HEK293 (cell line): ENCODE data around the gene ZNF423.

Experiments
- CTCF ChIP-seq: fragments of 450-650 bp; formaldehyde crosslinking; IDR thresholded peaks from 2 replicates; pipeline ENCODE4 v1.5.1; 2016; ENCODE audit warnings: missing biosample characterization, missing genetic modification characterization
- PBX3 ChIP-seq: sonication (generic); formaldehyde crosslinking; IDR thresholded peaks from 2 replicates; pipeline ENCODE4 v1.8.1; 2022; ENCODE audit warnings: mild to moderate bottlenecking, moderate library complexity, missing genetic modification reagents
- PRDM4 ChIP-seq: fragments of 450-650 bp; formaldehyde crosslinking; IDR thresholded peaks from 2 replicates; pipeline ENCODE4 v1.5.1; 2017; ENCODE audit warnings: missing biosample characterization, missing genetic modification characterization
- SP2 ChIP-seq: fragments of 450-650 bp; formaldehyde crosslinking; IDR thresholded peaks from 2 replicates; pipeline ENCODE4 v1.5.1; 2016; ENCODE audit warnings: missing biosample characterization, missing genetic modification characterization
- ZBTB49 ChIP-seq: fragments of 450-650 bp; formaldehyde crosslinking; IDR thresholded peaks from 2 replicates; pipeline ENCODE4 v1.5.1; 2016; ENCODE audit warnings: missing biosample characterization, missing genetic modification characterization, low read depth
- ZFP37 ChIP-seq: fragments of 450-650 bp; formaldehyde crosslinking; IDR thresholded peaks from 2 replicates; pipeline ENCODE4 v1.5.1; 2016; ENCODE audit warnings: missing biosample characterization, missing genetic modification characterization
- ZFP41 ChIP-seq: fragments of 450-650 bp; formaldehyde crosslinking; IDR thresholded peaks from 2 replicates; pipeline ENCODE4 v1.5.1; 2016; ENCODE audit warnings: missing biosample characterization, missing genetic modification characterization, borderline replicate concordance
- ZNF121 ChIP-seq: fragments of 450-650 bp; formaldehyde crosslinking; IDR thresholded peaks from 2 replicates; pipeline ENCODE4 v1.5.1; 2016; ENCODE audit warnings: missing biosample characterization, missing genetic modification characterization
- ZNF544 ChIP-seq: fragments of 450-650 bp; formaldehyde crosslinking; IDR thresholded peaks from 2 replicates; pipeline ENCODE4 v1.5.0; 2017; ENCODE audit warnings: missing biosample characterization, missing genetic modification characterization
- ZNF707 ChIP-seq: fragments of 450-650 bp; formaldehyde crosslinking; IDR thresholded peaks from 2 replicates; pipeline ENCODE4 v1.5.1; 2016; ENCODE audit warnings: missing biosample characterization, missing genetic modification characterization
- TF ChIP-seq, protein P1 (sequence below): fragments of 450-650 bp; formaldehyde crosslinking; IDR thresholded peaks from 2 replicates; pipeline ENCODE4 v1.5.1; 2016; ENCODE audit warnings: missing biosample characterization, missing genetic modification characterization, low read depth
- TF ChIP-seq, protein P2 (sequence below): fragments of 450-650 bp; formaldehyde crosslinking; IDR thresholded peaks from 2 replicates; pipeline ENCODE4 v1.5.1; 2016; ENCODE audit warnings: missing biosample characterization, missing genetic modification characterization
- TF ChIP-seq, protein P3 (sequence below): fragments of 450-650 bp; formaldehyde crosslinking; IDR thresholded peaks from 2 replicates; pipeline ENCODE4 v1.5.1; 2016; ENCODE audit warnings: missing biosample characterization, missing genetic modification characterization

- no peak for TF ChIP-seq CTCF (tag by site-specific recombination)
- TF ChIP-seq, protein P1, sequence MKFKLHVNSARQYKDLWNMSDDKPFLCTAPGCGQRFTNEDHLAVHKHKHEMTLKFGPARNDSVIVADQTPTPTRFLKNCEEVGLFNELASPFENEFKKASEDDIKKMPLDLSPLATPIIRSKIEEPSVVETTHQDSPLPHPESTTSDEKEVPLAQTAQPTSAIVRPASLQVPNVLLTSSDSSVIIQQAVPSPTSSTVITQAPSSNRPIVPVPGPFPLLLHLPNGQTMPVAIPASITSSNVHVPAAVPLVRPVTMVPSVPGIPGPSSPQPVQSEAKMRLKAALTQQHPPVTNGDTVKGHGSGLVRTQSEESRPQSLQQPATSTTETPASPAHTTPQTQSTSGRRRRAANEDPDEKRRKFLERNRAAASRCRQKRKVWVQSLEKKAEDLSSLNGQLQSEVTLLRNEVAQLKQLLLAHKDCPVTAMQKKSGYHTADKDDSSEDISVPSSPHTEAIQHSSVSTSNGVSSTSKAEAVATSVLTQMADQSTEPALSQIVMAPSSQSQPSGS (tag by site-specific recombination): no peak
- TF ChIP-seq ZFP41 (tag by site-specific recombination): no peak
- TF ChIP-seq, protein P2, sequence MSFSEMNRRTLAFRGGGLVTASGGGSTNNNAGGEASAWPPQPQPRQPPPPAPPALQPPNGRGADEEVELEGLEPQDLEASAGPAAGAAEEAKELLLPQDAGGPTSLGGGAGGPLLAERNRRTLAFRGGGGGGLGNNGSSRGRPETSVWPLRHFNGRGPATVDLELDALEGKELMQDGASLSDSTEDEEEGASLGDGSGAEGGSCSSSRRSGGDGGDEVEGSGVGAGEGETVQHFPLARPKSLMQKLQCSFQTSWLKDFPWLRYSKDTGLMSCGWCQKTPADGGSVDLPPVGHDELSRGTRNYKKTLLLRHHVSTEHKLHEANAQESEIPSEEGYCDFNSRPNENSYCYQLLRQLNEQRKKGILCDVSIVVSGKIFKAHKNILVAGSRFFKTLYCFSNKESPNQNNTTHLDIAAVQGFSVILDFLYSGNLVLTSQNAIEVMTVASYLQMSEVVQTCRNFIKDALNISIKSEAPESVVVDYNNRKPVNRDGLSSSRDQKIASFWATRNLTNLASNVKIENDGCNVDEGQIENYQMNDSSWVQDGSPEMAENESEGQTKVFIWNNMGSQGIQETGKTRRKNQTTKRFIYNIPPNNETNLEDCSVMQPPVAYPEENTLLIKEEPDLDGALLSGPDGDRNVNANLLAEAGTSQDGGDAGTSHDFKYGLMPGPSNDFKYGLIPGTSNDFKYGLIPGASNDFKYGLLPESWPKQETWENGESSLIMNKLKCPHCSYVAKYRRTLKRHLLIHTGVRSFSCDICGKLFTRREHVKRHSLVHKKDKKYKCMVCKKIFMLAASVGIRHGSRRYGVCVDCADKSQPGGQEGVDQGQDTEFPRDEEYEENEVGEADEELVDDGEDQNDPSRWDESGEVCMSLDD (tag by site-specific recombination): no peak
- TF ChIP-seq ZNF544 (tag by site-specific recombination): no peak
- TF ChIP-seq ZFP37 (tag by site-specific recombination): no peak
- no peak for TF ChIP-seq SP2 (tag by site-specific recombination)
- TF ChIP-seq ZNF121 (tag by site-specific recombination): no peak
- TF ChIP-seq ZBTB49: no peak
- no peak for TF ChIP-seq ZNF707 (tag by site-specific recombination)
- TF ChIP-seq PRDM4 (tag by site-specific recombination): no peak
- TF ChIP-seq, protein P3, sequence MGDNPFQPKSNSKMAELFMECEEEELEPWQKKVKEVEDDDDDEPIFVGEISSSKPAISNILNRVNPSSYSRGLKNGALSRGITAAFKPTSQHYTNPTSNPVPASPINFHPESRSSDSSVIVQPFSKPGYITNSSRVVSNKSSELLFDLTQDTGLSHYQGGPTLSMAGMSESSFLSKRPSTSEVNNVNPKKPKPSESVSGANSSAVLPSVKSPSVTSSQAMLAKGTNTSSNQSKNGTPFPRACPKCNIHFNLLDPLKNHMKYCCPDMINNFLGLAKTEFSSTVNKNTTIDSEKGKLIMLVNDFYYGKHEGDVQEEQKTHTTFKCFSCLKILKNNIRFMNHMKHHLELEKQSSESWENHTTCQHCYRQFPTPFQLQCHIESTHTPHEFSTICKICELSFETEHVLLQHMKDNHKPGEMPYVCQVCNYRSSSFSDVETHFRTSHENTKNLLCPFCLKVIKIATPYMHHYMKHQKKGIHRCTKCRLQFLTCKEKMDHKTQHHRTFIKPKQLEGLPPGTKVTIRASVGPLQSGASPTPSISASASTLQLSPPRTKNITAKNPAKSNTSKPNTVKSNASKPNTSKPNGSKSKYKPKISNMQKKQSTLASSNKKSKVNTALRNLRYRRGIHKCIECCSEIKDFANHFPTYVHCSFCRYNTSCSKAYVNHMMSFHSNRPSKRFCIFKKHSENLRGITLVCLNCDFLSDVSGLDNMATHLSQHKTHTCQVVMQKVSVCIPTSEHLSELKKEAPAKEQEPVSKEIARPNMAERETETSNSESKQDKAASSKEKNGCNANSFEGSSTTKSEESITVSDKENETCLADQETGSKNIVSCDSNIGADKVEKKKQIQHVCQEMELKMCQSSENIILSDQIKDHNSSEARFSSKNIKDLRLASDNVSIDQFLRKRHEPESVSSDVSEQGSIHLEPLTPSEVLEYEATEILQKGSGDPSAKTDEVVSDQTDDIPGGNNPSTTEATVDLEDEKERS (tag by site-specific recombination): no peak
- TF ChIP-seq PBX3 (CRISPR knock-in tag): no peak
Measured at GRCh38 chr16:49799172-49799571, 56.7 kb downstream of the ZNF423 start.
